Activated T-helper 1 cell treated with anti-CD3 and anti-CD28 coated beads, Interleukin-2, amount 50 U/mL, for 16 hours (primary cell): Measurements from ENCODE around the gene SLC2A9.

Experiments
- DNase-seq, 2 donors: peaks; one replicate each; pipeline ENCODE4 v3.0.0-alpha.2; 2020; ENCODE audit warnings: low read depth in 1 of 2, low spot score in 1 of 2

Gene SLC2A9

GRCh38 chr4:9963328-9963727 is 58.0 kb downstream of the SLC2A9 start:
- no peak for DNase-seq

DNA sequence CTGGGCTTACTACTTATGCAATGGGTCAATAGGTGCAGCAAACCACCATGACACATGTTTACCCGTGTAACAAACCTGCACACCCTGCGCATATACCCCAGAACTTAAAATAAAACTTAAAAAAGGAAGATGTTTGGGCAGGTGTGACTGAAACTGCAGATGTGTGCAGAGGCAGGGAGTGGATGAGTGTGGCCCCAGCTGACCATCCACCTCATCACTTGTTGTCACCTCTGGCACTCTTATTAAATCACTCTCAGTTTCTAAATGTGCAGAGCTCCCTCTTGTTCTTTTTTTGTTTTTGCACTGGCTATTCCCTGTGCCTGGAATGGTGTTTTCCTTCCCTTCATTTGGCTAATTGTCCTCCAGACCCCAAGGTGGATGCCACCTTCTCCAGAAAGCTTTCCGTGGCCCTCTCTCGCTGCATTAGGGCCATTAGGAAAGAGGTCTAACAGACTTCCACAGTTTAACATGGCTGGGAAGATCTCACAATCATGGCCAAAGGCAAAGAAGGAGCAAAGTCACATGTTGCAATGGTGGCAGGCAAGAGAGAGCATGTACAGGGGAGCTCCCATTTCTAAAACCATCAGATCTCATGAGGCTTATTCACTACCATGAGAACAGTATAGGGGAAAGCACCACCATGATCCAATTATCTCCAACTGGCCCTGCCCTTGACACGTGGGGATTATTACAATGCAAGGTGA is 58.5 kb downstream of the SLC2A9 start:
- DNase-seq: no peak

- no peak for DNase-seq
These were observed 66.8 kb downstream of the SLC2A9 start for GRCh38 chr4:9954468-9954867.

DNA sequence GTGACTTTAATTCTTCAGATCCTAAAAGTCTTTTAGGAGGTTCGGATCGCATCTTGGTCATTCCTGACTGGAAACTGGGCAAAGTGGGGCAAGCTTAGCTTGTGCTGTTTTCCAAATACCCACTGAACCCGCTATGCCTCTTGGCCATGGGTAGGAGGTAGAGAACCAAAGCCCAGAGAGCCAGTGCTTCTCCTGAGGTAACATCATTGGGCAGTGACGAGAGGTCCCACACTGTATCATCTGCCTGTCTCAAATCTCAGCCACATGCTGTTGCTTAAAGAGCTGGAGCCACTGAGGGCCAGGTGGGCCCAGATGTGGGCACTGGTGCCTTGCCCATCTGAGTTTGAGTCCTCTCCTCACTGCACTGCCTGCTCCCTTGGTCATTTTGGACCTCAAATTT is 68.2 kb downstream of the SLC2A9 start:
- DNase-seq: no peak

DNA sequence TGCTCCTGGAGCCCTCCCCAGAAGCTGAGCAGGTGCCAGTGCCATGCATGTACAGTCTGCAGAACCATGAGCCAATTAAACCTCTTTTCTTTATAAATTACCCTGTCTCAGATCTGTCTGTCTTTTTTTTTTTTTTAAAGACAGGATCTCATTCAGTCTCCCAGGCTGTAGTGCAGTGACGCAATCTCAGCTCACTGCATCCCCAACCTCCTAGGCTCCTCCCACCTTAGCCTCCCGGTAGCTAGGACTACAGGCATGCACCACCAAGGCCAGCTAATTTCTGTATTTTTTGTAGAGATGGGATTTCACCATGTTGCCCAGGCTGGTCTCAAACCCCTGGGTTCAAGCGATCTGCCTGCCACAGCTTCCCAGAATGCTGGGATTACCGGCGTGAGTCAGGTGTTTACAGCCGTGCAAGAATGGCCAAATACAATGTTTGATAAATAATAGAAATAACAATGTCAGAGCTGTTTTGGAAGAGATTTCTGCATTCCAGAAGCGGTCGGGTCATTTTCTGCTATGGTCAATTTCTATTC is 68.8 kb downstream of the SLC2A9 start:
- no peak for DNase-seq

- DNase-seq: no peak
These were observed 71.7 kb downstream of the SLC2A9 start for GRCh38 chr4:9949573-9949972.

- DNase-seq: no peak
These were observed 73.9 kb downstream of the SLC2A9 start for GRCh38 chr4:9947168-9948062.

GRCh38 chr4:9946170-9946569 is 75.1 kb downstream of the SLC2A9 start:
- no peak for DNase-seq

DNA sequence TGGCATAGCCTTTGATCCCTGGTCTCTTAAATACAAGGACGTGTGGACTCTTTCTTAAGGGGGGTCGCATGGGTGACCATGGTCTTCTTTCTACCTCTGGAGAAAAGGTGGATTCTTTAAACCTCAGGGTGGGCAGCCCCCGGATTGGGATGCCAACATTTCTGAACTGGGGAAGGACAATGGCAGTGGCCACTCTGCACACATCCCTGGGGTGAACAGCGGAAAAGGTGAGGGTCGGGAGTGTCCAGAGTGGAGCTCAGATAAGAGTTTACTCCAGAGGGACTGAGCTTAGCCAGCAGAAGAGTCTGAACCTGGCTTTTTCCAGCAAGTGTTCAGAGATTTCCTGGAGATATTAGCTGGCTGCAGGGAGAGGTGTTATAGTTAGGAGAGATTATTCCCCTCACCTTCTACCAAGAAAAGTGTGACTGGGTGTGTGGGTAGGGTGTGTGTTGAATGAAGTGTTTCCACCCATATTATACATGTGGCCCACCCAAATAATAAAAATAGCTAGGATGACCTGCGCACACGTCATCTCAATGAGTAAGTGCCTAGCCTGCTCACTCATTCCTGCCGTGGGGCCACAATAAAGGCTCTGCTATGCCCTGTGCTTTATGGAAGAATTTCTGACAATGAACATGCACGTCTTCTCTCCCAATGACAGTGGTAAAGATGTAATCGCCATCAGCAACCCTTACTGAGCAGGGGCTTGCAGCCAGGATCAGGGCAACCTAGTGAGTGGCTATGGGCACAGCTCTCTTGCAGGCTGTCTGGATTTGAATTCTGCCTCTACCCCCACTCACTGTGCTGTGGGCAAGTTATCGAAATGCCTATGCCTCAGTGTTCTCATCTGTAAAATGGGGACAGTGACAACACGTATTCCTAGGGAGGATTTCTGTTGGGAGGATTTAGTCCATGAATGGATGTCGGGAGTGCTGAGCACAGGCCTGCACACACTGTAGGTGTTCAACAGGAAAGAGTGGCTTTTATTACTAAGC is 76.6 kb downstream of the SLC2A9 start:
- no peak for DNase-seq

GRCh38 chr4:9943761-9944160 is 77.5 kb downstream of the SLC2A9 start:
- no peak for DNase-seq

DNA sequence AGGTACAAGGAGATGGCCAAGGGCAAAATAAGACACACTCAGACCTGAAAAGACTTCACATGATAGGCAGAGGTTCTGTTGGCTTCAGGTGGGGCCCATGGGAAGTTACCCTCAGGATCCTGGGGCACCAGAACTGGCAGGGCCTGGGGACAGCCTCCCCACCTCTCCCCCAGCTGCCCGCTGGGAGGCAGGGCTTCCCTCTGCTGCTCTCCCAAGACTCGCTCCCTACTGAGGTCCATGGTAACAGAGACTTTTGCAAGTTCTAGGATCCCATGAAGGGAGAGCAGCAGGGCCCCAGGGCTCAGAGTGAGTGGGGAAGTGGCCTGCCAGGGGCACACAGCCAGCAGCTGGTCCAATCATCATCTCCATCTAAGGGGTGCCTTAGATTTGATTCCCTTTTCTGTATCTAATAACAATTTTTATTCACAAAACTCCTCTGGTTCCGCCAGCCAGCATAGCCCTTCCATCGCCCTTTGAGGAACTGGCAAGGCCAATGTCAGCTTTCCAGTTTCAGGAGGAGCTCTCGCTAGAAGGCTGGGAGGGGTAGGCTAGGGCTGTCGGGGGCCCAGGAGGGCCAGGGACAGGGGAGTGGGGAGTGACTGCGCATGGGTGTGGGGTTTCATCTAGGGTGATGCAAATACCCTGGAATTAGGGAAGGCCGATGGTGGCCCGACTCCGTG is 78.2 kb downstream of the SLC2A9 start:
- no peak for DNase-seq

GRCh38 chr4:9942139-9942538 is 79.2 kb downstream of the SLC2A9 start:
- DNase-seq: no peak

- DNase-seq: no peak
These were observed 81.3 kb downstream of the SLC2A9 start for GRCh38 chr4:9940041-9940440.

DNA sequence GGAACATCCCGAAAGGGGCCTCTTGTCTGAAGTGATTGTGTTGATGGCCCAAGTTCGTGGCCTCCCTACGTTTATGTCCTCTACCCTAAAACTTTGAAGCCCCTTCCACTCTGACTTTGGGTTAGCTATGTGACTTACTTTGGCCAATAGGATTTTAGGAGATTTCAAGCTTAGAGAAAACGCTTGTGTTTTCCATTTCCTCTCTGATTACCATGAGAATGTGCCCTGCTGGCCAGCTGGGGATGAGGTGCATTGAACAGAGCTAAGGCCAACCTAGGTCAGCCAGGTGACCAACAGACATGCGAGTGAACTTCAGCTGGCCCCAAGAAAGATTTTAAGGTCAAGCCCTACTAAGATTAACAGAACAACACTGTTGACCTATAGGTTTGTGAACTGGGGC is 82.4 kb downstream of the SLC2A9 start:
- no peak for DNase-seq

DNA sequence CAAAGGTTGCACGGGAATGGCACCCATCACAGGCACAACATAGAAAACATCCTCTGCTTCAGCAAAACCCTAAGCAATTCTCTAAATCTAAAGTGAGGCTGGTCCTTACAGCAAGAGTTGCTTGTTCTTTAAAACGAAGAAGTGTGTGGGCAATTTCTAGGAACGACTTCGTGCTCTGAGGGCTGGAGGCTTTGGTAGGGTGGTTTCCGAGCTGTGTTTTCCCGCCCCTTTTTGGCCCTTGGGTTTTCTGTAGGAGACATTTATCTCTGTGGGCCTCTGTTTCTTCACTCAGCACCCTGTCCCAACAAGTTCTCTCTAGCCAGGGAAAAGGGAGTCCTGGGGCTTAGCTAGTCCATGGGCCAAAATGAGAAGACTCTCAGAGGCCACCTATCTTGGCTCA is 84.2 kb downstream of the SLC2A9 start:
- no peak for DNase-seq

- DNase-seq: no peak
These were observed 85.1 kb downstream of the SLC2A9 start for GRCh38 chr4:9936129-9936644.

DNA sequence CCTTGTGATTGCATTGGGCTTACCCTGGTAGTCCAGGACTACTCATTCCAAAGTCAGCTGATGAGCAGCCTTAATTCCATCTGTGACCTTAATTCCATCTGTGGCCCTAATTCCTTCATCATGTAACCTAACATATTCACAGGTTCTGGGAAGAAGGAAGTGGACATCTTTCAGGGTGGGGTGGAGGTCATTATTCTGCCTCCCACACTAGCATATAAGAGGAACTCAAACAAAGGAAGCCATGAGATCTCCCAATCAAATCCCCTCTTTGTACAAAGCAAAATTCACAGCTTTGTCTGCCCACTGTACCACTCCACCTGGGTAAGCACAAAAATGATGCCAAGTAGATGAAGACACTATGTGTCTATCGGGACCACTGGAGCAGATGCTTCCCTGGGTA is 87.3 kb downstream of the SLC2A9 start:
- no peak for DNase-seq

GRCh38 chr4:9933184-9933583 is 88.1 kb downstream of the SLC2A9 start:
- DNase-seq: no peak

DNA sequence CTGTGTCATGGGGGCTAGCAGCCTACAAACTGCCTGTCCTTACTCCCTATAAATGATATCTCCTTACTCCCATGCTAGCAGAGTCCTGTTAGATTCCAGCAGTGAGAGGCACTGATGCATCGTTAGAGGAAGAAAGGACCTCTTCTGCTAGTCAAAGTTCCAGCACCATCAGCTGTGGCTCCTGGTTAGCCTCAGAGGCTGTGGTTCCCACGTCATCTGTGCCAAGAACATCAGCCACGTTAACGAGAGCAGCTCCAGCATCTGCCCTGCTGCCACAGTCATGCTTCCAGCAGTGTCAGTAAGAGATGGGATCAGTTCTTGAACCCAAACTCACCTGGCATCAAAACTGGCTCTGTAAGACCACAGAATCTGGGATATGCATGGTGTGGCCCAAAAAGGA is 88.5 kb downstream of the SLC2A9 start:
- no peak for DNase-seq

- no peak for DNase-seq
These were observed 90.2 kb downstream of the SLC2A9 start for GRCh38 chr4:9931146-9931545.
